Stimulated activated CD4-positive, alpha-beta T cell treated with anti-CD3 and anti-CD28 coated beads, Interleukin-1b, Interleukin-23, amount 100 ng/mL, for 1 hour (primary cell): ENCODE data around the gene CYP26C1.

Experiments
- DNase-seq, 2 donors: peaks; one replicate each; pipeline ENCODE4 v3.0.0-alpha.2; 2020; ENCODE audit warnings: low read depth in 2 of 2

The CYP26C1 gene

DNA sequence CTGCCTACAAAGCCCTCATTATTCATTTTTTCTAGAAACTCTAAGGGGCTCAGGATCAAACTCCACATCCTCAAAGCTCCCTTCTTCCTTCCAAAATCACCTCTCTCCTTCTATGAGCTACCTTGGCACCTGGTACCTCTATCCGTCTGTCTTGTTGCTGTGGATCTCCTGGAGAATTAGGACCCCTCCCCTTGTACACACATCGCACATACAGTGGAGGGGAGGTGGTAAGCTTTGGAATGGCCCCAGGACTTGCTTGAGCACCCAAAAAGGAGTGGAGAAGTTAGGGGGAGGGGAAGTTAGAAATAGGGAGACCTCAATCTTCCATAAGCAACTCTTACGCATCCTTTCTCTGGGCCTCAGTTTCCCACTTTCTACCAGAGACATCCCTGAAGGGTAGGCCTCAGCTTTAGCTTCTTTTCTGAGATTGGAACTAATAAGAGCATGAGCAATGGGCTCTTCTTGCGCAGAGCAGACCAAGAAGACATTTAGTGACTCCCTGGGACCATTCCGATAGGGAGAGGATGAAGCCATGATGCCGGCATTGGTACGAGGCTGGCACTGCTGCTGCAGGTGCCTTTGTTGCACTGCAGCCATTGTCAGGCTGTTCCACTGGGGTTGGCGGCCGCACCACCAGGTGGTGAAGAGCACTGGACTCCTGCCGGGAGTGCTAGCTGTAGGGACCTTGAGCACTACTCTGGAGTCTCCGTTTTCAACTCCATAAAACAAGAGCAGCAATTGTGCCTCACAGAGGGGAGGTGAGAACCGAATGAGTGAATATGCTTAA, 4.5 kb downstream of the CYP26C1 start:
- no peak for DNase-seq

DNA sequence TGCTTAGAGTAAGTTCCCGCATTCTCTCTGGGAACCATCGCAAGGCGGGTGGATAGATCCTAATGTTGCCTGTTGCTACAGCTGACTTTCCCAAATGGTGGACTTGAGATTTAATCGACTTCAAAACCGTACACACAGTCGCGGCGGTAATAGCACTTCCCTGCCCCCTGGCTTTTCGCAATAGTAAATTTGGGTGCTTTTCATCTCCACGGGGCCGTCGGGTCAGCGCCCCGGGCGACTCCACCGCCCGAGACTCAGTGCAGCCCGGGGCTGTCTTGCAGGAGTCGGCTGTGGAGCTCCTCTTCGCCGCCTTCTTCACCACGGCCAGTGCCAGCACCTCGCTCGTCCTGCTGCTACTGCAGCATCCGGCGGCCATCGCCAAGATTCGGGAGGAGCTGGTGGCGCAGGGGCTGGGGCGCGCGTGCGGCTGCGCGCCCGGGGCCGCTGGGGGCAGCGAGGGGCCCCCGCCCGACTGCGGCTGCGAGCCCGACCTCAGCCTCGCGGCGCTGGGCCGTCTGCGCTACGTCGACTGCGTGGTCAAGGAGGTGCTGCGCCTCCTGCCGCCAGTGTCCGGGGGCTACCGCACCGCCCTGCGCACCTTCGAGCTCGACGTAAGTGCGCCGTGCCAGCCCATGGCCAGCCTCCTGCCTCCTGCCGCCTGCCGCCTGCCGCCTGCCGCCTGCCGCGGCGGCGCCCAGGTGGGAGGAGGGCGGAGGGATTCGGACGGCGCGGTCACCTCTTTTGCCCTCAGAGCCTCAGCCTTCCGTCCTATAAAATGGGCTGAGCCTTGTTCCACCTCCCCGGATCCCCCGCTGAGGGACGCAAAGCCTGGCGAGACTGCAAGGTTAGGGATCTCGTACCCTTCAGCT, 5.3 kb downstream of the CYP26C1 start:
- no peak for DNase-seq

- DNase-seq: no peak
Observed at GRCh38 chr10:93066544-93066913, 5.9 kb downstream of the CYP26C1 start.

GRCh38 chr10:93067443-93068365, 7.1 kb downstream of the CYP26C1 start:
- no peak for DNase-seq

DNA sequence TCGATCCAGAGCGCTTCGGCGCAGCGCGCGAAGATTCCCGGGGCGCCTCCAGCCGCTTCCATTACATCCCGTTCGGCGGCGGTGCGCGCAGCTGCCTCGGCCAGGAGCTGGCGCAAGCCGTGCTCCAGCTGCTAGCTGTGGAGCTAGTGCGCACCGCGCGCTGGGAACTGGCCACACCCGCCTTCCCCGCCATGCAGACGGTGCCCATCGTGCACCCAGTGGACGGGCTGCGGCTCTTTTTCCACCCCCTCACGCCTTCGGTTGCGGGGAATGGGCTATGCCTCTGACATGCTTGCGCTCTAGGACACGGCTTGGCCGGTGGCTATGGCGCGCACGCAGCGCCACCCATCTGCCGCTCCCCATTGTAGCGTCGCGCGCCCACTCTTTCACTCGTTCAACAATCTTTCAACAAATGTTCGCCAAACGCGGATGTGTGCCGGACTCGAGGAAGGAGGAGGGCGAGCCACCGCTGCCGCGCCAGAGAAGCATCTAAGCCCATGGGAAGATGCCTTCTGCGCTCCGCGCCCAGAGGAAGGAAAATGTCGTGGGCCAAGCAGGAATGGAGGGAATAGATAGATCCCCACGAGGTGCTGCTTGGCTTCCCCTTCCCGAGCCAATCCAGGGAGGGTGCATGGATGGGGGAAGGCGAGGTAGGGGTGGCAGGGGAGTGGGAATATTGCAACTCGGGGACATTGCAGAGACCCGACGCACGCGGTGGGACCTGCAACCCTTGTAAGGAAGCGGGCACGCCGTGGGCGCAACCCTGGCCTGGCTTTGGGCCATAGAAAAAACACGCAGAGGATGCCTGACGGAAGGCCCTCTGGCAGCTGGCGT, 8.0 kb downstream of the CYP26C1 start:
- DNase-seq: no peak

DNA sequence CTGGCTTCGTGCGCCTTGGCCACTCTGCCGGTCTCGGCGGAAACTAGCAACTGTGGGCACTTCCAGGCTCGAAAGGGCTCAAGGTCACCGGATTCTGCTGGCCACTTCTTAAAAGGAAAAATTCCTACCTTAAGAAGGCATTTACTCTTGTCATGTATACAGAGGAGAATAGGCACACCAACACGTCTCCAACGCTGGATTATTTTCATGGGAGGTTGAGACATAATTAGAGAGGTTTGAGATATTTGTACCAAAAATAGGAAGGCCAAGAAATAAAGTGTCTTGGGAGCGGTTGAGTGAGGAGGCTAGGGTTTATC, 8.6 kb downstream of the CYP26C1 start:
- DNase-seq: no peak

DNA sequence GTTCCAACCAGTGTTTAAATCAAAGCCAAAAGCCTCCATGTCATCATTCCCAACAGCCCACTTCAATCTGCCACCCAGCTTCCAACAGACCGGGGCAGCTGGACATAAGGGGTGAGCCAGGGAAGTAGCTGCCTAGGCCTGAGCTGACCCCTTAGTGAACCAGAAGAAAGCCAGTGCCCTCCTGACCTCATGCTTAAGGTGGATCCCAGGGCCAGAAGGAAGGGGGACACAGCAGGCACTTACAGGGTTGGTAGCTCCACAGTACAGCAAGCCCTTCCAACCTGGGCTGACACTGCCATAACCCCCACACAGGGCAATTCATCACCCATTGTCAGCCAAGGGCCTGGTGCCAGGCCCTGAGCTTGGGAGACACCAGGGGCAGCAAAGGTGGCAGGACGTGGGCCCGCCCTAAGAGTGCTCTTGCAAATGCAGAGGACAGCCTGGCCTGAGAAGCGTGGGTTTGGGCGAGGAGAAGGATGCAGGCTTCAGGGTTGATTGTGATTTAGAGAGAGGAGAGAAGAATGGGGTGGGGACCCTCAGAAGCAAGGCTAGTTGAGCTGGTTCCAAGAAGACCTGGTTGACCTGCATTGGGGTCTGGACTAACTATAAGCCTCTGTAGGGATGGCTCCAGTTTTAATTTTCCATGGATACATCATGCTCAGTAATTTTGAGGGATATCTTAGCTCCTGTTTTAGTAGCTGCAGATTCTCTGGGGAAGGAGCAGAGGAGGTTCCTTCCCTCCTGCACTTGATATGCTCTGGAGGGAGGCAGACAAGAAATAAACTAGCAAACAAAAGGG, 10.0 kb downstream of the CYP26C1 start:
- no peak for DNase-seq

DNA sequence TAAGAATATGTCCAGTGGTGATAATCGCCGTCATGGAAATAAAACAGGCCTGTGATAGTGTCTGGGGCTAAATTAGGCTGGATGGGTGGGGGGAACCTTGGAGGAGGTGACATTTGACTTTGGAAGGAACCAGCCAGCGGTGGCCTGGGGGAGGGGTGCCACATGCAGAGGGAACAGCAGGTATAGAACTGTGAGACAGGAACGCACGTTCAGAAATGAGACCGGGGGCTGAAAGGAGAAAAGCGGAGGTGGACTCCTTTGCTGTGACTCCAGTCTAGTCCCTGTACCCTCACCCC, 10.5 kb downstream of the CYP26C1 start:
- no peak for DNase-seq

- no peak for DNase-seq
Observed at GRCh38 chr10:93071674-93072224, 11.2 kb downstream of the CYP26C1 start.

DNA sequence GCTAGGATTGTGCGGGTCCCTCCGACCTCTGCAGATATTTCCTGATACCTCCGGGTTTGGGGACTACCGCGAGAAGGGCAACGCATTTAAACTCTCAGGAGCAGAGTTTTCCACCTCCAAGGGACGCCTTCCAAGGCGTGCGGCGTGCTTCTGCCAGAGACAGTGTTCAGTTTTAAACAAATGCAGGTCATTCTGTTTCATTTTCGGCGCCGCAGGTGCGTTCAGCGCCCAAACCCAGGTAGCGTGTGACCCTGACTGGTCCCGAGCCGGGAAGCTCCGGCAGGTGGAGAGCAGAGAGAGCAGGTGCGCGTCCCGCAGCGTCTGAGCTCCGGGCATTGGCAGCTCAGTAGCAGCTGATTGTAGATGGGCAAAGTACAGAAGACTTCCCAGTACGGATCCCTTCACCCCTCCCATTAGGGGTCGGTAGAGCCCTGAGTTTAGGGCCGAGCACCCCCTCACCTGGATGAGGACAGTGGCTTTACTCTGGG, 11.7 kb downstream of the CYP26C1 start:
- DNase-seq: no peak

GRCh38 chr10:93072713-93073538, 12.3 kb downstream of the CYP26C1 start:
- no peak for DNase-seq

DNA sequence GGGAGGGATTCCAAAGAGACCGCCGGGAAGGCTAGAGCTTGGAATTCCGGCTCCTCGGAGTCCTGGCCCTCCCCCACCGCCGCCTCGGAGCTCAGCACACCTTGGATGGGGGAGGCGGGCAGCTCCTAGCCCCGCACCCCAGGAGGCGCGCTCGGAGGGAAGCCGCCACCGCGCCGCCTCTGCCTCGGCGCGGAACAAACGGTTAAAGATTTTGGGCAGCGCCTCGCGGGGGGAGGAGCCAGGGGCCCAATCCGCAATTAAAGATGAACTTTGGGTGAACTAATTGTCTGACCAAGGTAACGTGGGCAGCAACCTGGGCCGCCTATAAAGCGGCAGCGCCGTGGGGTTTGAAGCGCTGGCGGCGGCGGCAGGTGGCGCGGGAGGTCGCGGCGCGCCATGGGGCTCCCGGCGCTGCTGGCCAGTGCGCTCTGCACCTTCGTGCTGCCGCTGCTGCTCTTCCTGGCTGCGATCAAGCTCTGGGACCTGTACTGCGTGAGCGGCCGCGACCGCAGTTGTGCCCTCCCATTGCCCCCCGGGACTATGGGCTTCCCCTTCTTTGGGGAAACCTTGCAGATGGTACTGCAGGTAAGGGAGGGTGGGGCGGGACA, 13.0 kb downstream of the CYP26C1 start, which contains the start of gene CYP26A1:
CYP26A1 (plus strand) TSS at position 355 of the 608 bp plus-strand sequence; CDS start at position 397, 42 bp downstream.
- no peak for DNase-seq

GRCh38 chr10:93074147-93074596, 13.6 kb downstream of the CYP26C1 start:
- no peak for DNase-seq

GRCh38 chr10:93074597-93075368, 14.2 kb downstream of the CYP26C1 start:
- no peak for DNase-seq

- no peak for DNase-seq
Observed at GRCh38 chr10:93075369-93076221, 15.0 kb downstream of the CYP26C1 start.

DNA sequence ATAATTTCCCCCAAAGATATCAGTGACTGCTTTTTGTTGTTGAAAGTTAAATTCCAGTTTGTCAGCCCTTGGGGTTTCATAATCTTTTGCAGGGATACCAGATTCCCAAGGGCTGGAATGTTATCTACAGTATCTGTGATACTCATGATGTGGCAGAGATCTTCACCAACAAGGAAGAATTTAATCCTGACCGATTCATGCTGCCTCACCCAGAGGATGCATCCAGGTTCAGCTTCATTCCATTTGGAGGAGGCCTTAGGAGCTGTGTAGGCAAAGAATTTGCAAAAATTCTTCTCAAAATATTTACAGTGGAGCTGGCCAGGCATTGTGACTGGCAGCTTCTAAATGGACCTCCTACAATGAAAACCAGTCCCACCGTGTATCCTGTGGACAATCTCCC, 16.3 kb downstream of the CYP26C1 start:
- no peak for DNase-seq

GRCh38 chr10:93077860-93078337, 17.3 kb downstream of the CYP26C1 start:
- DNase-seq: no peak
